ENCODE measurements around the gene ADGRB3. TPM values are rescaled to one million over a fixed set of nuclear protein-coding genes. Genes with fewer than 3 reads are reported as not detected.

Gene ADGRB3
- total and polyA plus RNA-seq, 4 donors: 0.47 to 24.6 (median 1.9) TPM

DNA sequence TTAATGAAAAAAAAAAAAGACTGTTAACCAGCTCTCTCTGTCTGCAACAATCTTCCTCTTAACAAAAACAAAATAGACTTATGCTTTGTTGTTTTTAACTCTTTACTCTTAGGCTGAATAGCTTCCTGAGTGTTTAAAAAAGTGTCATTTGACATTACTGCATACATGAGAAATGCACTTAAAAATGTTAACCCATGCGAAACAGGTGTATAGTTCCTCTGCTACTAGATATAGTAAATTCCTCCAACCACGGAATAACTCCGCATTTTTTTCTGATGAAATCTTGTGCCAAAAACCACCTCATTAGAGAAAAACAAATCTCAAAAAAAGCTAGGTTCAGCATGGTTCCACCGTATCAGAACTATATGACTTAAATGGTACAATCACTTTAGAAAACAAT, 426.0 kb downstream of the ADGRB3 start:
- Histone ChIP-seq H3K4me1 (ENCODE audit: control insufficient read depth in 5 of 5, insufficient read depth in 5 of 5, low read length in 5 of 5) (no peaks in the 10 kb centered on the region), H3K36me3 (ENCODE audit: control insufficient read depth in 4 of 4, insufficient read depth in 4 of 4, low read length in 4 of 4) (peaks cover 0 to 2% (median 0%) of the 10 kb centered on the region in 4 donors), H3K4me3 (no peak overlapping the region), H3K27me3 (ENCODE audit: control insufficient read depth in 3 of 3, insufficient read depth in 3 of 3, low read length in 2 of 3) (no peaks in the 10 kb centered on the region), H3K9me3 (ENCODE audit: control insufficient read depth in 4 of 4, insufficient read depth in 3 of 4, low read length in 3 of 4) (no peaks in the 10 kb centered on the region), H3K27ac (ENCODE audit: low read depth in 1 of 2, low read length in 1 of 2) (no peak overlapping the region), H3K9ac (ENCODE audit: insufficient read depth in 1 of 2, low read length in 2 of 2) (no peak overlapping the region)
- no peak for ATAC-seq (ENCODE audit: insufficient read depth, low FRiP score)
- TF ChIP-seq, protein P1, sequence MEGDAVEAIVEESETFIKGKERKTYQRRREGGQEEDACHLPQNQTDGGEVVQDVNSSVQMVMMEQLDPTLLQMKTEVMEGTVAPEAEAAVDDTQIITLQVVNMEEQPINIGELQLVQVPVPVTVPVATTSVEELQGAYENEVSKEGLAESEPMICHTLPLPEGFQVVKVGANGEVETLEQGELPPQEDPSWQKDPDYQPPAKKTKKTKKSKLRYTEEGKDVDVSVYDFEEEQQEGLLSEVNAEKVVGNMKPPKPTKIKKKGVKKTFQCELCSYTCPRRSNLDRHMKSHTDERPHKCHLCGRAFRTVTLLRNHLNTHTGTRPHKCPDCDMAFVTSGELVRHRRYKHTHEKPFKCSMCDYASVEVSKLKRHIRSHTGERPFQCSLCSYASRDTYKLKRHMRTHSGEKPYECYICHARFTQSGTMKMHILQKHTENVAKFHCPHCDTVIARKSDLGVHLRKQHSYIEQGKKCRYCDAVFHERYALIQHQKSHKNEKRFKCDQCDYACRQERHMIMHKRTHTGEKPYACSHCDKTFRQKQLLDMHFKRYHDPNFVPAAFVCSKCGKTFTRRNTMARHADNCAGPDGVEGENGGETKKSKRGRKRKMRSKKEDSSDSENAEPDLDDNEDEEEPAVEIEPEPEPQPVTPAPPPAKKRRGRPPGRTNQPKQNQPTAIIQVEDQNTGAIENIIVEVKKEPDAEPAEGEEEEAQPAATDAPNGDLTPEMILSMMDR (IDR thresholded peaks at IDR 0.05; ENCODE audit: control extremely low read depth, extremely low read depth): no peak
- DNase-seq: no peak
- 67 to 88% methylated on average over 4 of the region's 4 CpGs for WGBS, 2 donors

DNA sequence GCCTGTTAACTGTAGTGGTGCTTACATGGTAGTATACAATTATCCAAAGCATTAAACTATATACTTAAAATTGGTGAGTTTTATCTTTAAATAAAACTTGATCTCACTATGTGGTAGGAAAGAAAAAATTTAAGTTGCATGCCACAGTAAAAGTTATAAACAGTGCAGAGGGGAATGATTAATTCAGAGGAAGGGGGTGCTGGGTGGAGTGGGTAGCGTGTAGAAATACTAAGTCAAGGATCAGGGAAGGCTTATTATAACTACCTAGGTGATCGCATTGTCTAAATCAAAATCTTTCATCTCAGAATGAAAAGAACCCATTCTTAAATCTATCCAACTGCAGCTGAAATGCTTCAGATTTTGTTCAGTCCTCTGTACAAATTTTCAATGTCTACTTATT, 428.3 kb downstream of the ADGRB3 start:
- no peak for ATAC-seq (ENCODE audit: insufficient read depth, low FRiP score)
- DNase-seq: no peak
- Histone ChIP-seq H3K27ac (ENCODE audit: low read depth in 1 of 2, low read length in 1 of 2) (no peak overlapping the region), H3K36me3 (ENCODE audit: control insufficient read depth in 4 of 4, insufficient read depth in 4 of 4, low read length in 4 of 4) (peaks cover 0 to 5% (median 2%) of the 10 kb centered on the region in 4 donors), H3K27me3 (ENCODE audit: control insufficient read depth in 3 of 3, insufficient read depth in 3 of 3, low read length in 2 of 3) (no peaks in the 10 kb centered on the region), H3K4me3 (no peak overlapping the region), H3K4me1 (ENCODE audit: control insufficient read depth in 5 of 5, insufficient read depth in 5 of 5, low read length in 5 of 5) (no peaks in the 10 kb centered on the region), H3K9me3 (ENCODE audit: control insufficient read depth in 4 of 4, insufficient read depth in 3 of 4, low read length in 3 of 4) (no peaks in the 10 kb centered on the region), H3K9ac (ENCODE audit: insufficient read depth in 1 of 2, low read length in 2 of 2) (no peak overlapping the region)
- 84 to 91% methylated on average over 2 of the region's 2 CpGs for WGBS, 2 donors
- TF ChIP-seq, protein P1 (IDR thresholded peaks at IDR 0.05; ENCODE audit: control extremely low read depth, extremely low read depth): no peak

DNA sequence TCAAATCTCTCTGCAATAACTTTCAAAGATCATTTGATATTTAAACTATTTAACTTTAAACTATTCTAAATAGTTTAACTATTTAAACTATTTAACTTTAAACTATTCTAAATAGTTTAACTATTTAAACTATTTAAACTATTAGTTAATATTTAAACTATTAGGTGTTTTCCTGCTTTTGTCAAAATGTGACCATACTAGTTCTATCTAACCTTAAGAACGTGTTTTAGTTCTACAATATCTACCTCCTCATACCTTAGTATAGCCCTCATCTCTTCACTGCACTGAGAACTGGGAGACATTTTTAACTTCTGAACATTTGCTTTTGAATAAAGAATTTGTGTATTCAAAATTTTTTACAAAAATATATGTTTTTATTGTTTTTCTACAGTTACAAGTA, 429.1 kb downstream of the ADGRB3 start:
- DNase-seq: no peak
- Histone ChIP-seq H3K4me1 (ENCODE audit: control insufficient read depth in 5 of 5, insufficient read depth in 5 of 5, low read length in 5 of 5) (no peaks in the 10 kb centered on the region), H3K27me3 (ENCODE audit: control insufficient read depth in 3 of 3, insufficient read depth in 3 of 3, low read length in 2 of 3) (no peaks in the 10 kb centered on the region), H3K9ac (ENCODE audit: insufficient read depth in 1 of 2, low read length in 2 of 2) (no peak overlapping the region), H3K27ac (ENCODE audit: low read depth in 1 of 2, low read length in 1 of 2) (no peak overlapping the region), H3K36me3 (ENCODE audit: control insufficient read depth in 4 of 4, insufficient read depth in 4 of 4, low read length in 4 of 4) (peaks cover 0 to 5% (median 2%) of the 10 kb centered on the region in 4 donors), H3K9me3 (ENCODE audit: control insufficient read depth in 4 of 4, insufficient read depth in 3 of 4, low read length in 3 of 4) (no peaks in the 10 kb centered on the region), H3K4me3 (no peak overlapping the region)
- TF ChIP-seq, protein P1 (IDR thresholded peaks at IDR 0.05; ENCODE audit: control extremely low read depth, extremely low read depth): no peak
- ATAC-seq (ENCODE audit: insufficient read depth, low FRiP score): no peak
- 53 to 77% methylated on average over 1 of the region's 1 CpG for WGBS, 2 donors

DNA sequence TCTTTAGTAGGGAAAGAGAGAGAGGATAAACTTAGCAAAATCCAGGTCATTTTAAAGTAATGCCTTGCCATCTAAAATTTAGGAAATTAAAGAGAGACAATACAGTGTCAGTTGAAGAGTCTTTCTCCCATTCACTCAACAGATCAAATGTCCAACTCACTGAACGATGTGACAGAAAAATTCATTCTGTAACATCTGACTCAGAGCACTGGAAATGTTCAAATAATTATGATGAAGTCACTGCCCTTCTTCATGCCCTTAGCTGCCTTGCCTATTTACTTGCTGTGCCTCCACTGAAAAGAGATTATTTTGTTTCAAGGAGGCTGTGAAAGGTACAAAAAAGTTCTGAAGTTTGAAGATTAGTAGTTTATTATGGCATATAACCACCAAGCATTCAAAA, 434.8 kb downstream of the ADGRB3 start:
- Histone ChIP-seq H3K9ac (ENCODE audit: insufficient read depth in 1 of 2, low read length in 2 of 2) (no peak overlapping the region), H3K9me3 (ENCODE audit: control insufficient read depth in 4 of 4, insufficient read depth in 3 of 4, low read length in 3 of 4) (no peaks in the 10 kb centered on the region), H3K27ac (ENCODE audit: low read depth in 1 of 2, low read length in 1 of 2) (no peak overlapping the region), H3K27me3 (ENCODE audit: control insufficient read depth in 3 of 3, insufficient read depth in 3 of 3, low read length in 2 of 3) (no peaks in the 10 kb centered on the region), H3K36me3 (ENCODE audit: control insufficient read depth in 4 of 4, insufficient read depth in 4 of 4, low read length in 4 of 4) (peaks cover 0 to 5% (median 1%) of the 10 kb centered on the region in 4 donors), H3K4me1 (ENCODE audit: control insufficient read depth in 5 of 5, insufficient read depth in 5 of 5, low read length in 5 of 5) (no peaks in the 10 kb centered on the region), H3K4me3 (no peak overlapping the region)
- no peak for ATAC-seq (ENCODE audit: insufficient read depth, low FRiP score)
- DNase-seq: no peak
- TF ChIP-seq, protein P1 (IDR thresholded peaks at IDR 0.05; ENCODE audit: control extremely low read depth, extremely low read depth): no peak
- WGBS, 2 donors: 77 to 78% methylated on average over 1 of the region's 1 CpG
